Neural progenitor cell (in vitro differentiated cells): Measurements from ENCODE around the gene IBTK. TPM values are rescaled to one million over a fixed set of nuclear protein-coding genes. Genes with fewer than 3 reads are reported as not detected.

Experiments used
- DNase-seq: peaks from one replicate; pipeline ENCODE4 v3.0.0-alpha.2; 2016; ENCODE audit warnings: low spot score
- H2AFZ ChIP-seq: fragments of 200-600 bp; sonication (generic); replicated peaks from 2 replicates; pipeline ENCODE4 v1.6.1; 2016; ENCODE audit warnings: antibody characterized with exemption
- H3F3A ChIP-seq: fragments of 200-600 bp; sonication (generic); 2 replicates; pipeline ENCODE4 v1.6.1; 2016; ENCODE audit warnings: antibody characterized with exemption, low read depth
- H3K27ac ChIP-seq: fragments of 200-600 bp; sonication (generic); 2 replicates; pipeline ENCODE4 v1.5.1; 2016; ENCODE audit warnings: mild to moderate bottlenecking
- H3K27me3 ChIP-seq: fragments of 200-600 bp; sonication (generic); 2 replicates; pipeline ENCODE4 v1.6.1; 2016; ENCODE audit warnings: mild to moderate bottlenecking, moderate library complexity
- H3K36me3 ChIP-seq: fragments of 200-600 bp; sonication (generic); 2 replicates; pipeline ENCODE4 v1.5.1; 2016
- H3K4me1 ChIP-seq: fragments of 200-600 bp; sonication (generic); 2 replicates; pipeline ENCODE4 v1.6.1; 2016; ENCODE audit warnings: mixed run types
- H3K4me2 ChIP-seq: fragments of 200-600 bp; sonication (generic); 2 replicates; pipeline ENCODE4 v1.6.1; 2016
- H3K4me3 ChIP-seq: fragments of 200-600 bp; sonication (generic); 2 replicates; pipeline ENCODE4 v1.5.1; 2016
- H3K79me2 ChIP-seq: fragments of 200-600 bp; sonication (generic); 2 replicates; pipeline ENCODE4 v1.6.1; 2016; ENCODE audit warnings: low read depth
- H3K9ac ChIP-seq: fragments of 200-600 bp; sonication (generic); 2 replicates; pipeline ENCODE4 v1.6.1; 2016
- H3K9me3 ChIP-seq: fragments of 200-600 bp; sonication (generic); 2 replicates; pipeline ENCODE4 v1.5.1; 2016; ENCODE audit warnings: low read depth
- H4K20me1 ChIP-seq: fragments of 200-600 bp; sonication (generic); 2 replicates; pipeline ENCODE4 v1.6.1; 2016; ENCODE audit warnings: low read depth
- H3K27ac Mint-ChIP-seq: 3 replicates; pipeline ENCODE4 v1.8.0; 2021; ENCODE audit warnings: mixed read lengths
- H3K27me3 Mint-ChIP-seq: 2 replicates; pipeline ENCODE4 v1.8.0; 2022; ENCODE audit warnings: low read depth, mild to moderate bottlenecking, inconsistent platforms, moderate library complexity, mixed read lengths; ENCODE audit not compliant: insufficient read depth
- H3K36me3 Mint-ChIP-seq: 3 replicates; pipeline ENCODE4 v1.8.0; 2021; ENCODE audit warnings: mixed read lengths
- H3K4me1 Mint-ChIP-seq: 3 replicates; pipeline ENCODE4 v1.8.0; 2021; ENCODE audit warnings: mixed read lengths
- H3K4me3 Mint-ChIP-seq: 3 replicates; pipeline ENCODE4 v1.8.0; 2021; ENCODE audit warnings: mild to moderate bottlenecking, moderate library complexity, mixed read lengths
- H3K9me3 Mint-ChIP-seq: 3 replicates; pipeline ENCODE4 v1.8.0; 2020; ENCODE audit warnings: mixed read lengths
- CTCF ChIP-seq: fragments of 200-600 bp; sonication (generic); IDR thresholded peaks from 2 replicates; pipeline ENCODE4 v1.5.1; 2017; ENCODE audit warnings: antibody characterized with exemption, mild to moderate bottlenecking
- EZH2 ChIP-seq: fragments of 200-600 bp; sonication (generic); IDR thresholded peaks from 2 replicates; pipeline ENCODE4 v1.6.1; 2017; ENCODE audit warnings: antibody characterized with exemption, mild to moderate bottlenecking, moderate library complexity
- EZH2phosphoT487 ChIP-seq: fragments of 200-600 bp; sonication (generic); IDR thresholded peaks from 2 replicates; pipeline ENCODE4 v1.6.1; 2017; ENCODE audit warnings: antibody characterized with exemption
- total RNA-seq: library from RNA; depleted of rRNA; stranded (reverse); fragments of >200 nt; gene quantifications from 2 replicates; pipeline ENCODE4 v1.2.3, GENCODE V29; 2015; ENCODE audit warnings: low replicate concordance

Gene IBTK
- total RNA-seq, 1 donor from 2014 or later: 33.7 TPM

- no peaks in the 10 kb centered on the region for H3K9me3 Mint-ChIP-seq
- no peaks in the 10 kb centered on the region for H3K27me3 ChIP-seq
- H3K4me1 Mint-ChIP-seq: peaks cover 7% of the 10 kb centered on the region
- no peaks in the 10 kb centered on the region for H3F3A ChIP-seq
- H3K4me2 ChIP-seq: no peak overlapping the region
- H3K9me3 ChIP-seq: no peaks in the 10 kb centered on the region
- no peak for DNase-seq
- H3K36me3 ChIP-seq: peaks cover 22% of the 10 kb centered on the region
- H2AFZ ChIP-seq: no peak overlapping the region
- TF ChIP-seq EZH2phosphoT487: no peak
- H3K4me3 Mint-ChIP-seq: no peak overlapping the region
- no peak overlapping the region for H3K27ac Mint-ChIP-seq
- H3K4me3 ChIP-seq: no peak overlapping the region
- no peaks in the 10 kb centered on the region for H3K27me3 Mint-ChIP-seq
- peaks cover 53% of the 10 kb centered on the region for H3K36me3 Mint-ChIP-seq
- H3K9ac ChIP-seq: no peak overlapping the region
- no peak overlapping the region for H3K27ac ChIP-seq
- H3K4me1 ChIP-seq: peaks cover 10% of the 10 kb centered on the region
- H4K20me1 ChIP-seq: no peaks in the 10 kb centered on the region
- no peaks in the 10 kb centered on the region for H3K79me2 ChIP-seq
Measured at GRCh38 chr6:82211326-82211725, 36.2 kb downstream of the IBTK start.

GRCh38 chr6:82208913-82209312, 38.6 kb downstream of the IBTK start:
- H3K9ac ChIP-seq: no peak overlapping the region
- H3K4me3 Mint-ChIP-seq: no peak overlapping the region
- H3K4me1 Mint-ChIP-seq: peaks cover 14% of the 10 kb centered on the region
- no peaks in the 10 kb centered on the region for H3F3A ChIP-seq
- peaks cover 18% of the 10 kb centered on the region for H3K4me1 ChIP-seq
- no peak overlapping the region for H3K27ac Mint-ChIP-seq
- no peak overlapping the region for H3K4me3 ChIP-seq
- H4K20me1 ChIP-seq: no peaks in the 10 kb centered on the region
- H3K79me2 ChIP-seq: no peaks in the 10 kb centered on the region
- H3K27me3 Mint-ChIP-seq: no peaks in the 10 kb centered on the region
- no peak for DNase-seq
- TF ChIP-seq EZH2phosphoT487 (no peak), EZH2 (no peak), CTCF (no peak)
- H3K27me3 ChIP-seq: no peaks in the 10 kb centered on the region
- H3K9me3 ChIP-seq: no peaks in the 10 kb centered on the region
- peaks cover 20% of the 10 kb centered on the region for H3K36me3 ChIP-seq
- H3K4me2 ChIP-seq: no peak overlapping the region
- no peak overlapping the region for H3K27ac ChIP-seq
- no peak overlapping the region for H2AFZ ChIP-seq
- H3K36me3 Mint-ChIP-seq: peaks cover 47% of the 10 kb centered on the region
- H3K9me3 Mint-ChIP-seq: no peaks in the 10 kb centered on the region

- no peak overlapping the region for H2AFZ ChIP-seq
- peak; percentile 22 for DNase-seq
- Mint-ChIP-seq H3K27ac (peak overlapping the region; percentile 54), H3K4me3 (no peak overlapping the region), H3K36me3 (peaks cover 45% of the 10 kb centered on the region), H3K27me3 (no peaks in the 10 kb centered on the region), H3K4me1 (peaks cover 12% of the 10 kb centered on the region), H3K9me3 (no peaks in the 10 kb centered on the region)
- peaks cover 14% of the 10 kb centered on the region for H3K36me3 ChIP-seq
- H4K20me1 ChIP-seq: no peaks in the 10 kb centered on the region
- TF ChIP-seq EZH2phosphoT487 (no peak), EZH2 (no peak), CTCF (no peak)
- no peaks in the 10 kb centered on the region for H3F3A ChIP-seq
- H3K27me3 ChIP-seq: no peaks in the 10 kb centered on the region
- H3K9ac ChIP-seq: no peak overlapping the region
- H3K27ac ChIP-seq: peak overlapping the region; percentile 0
- H3K4me3 ChIP-seq: no peak overlapping the region
- no peaks in the 10 kb centered on the region for H3K9me3 ChIP-seq
- peaks cover 18% of the 10 kb centered on the region for H3K4me1 ChIP-seq
- H3K4me2 ChIP-seq: peak overlapping the region; percentile 14
- no peaks in the 10 kb centered on the region for H3K79me2 ChIP-seq
Measured at GRCh38 chr6:82205930-82206392, 41.6 kb downstream of the IBTK start.

- Mint-ChIP-seq H3K27ac (no peak overlapping the region), H3K4me3 (no peak overlapping the region), H3K27me3 (no peaks in the 10 kb centered on the region), H3K9me3 (no peaks in the 10 kb centered on the region), H3K36me3 (peaks cover 36% of the 10 kb centered on the region), H3K4me1 (peaks cover 12% of the 10 kb centered on the region)
- H3K9me3 ChIP-seq: no peaks in the 10 kb centered on the region
- H3K27ac ChIP-seq: no peak overlapping the region
- H3K4me3 ChIP-seq: no peak overlapping the region
- H3K9ac ChIP-seq: no peak overlapping the region
- H3K4me1 ChIP-seq: peaks cover 18% of the 10 kb centered on the region
- H2AFZ ChIP-seq: no peak overlapping the region
- peaks cover 18% of the 10 kb centered on the region for H3K36me3 ChIP-seq
- no peaks in the 10 kb centered on the region for H3K27me3 ChIP-seq
- H3F3A ChIP-seq: no peaks in the 10 kb centered on the region
- TF ChIP-seq EZH2phosphoT487 (no peak), EZH2 (no peak), CTCF (no peak)
- no peak overlapping the region for H3K4me2 ChIP-seq
- DNase-seq: no peak
- H4K20me1 ChIP-seq: no peaks in the 10 kb centered on the region
- H3K79me2 ChIP-seq: no peaks in the 10 kb centered on the region
Measured at GRCh38 chr6:82204020-82204419, 43.5 kb downstream of the IBTK start.
